Naive B cell (primary cell): ENCODE measurements around the gene EPHA1. TPM values are rescaled to one million over a fixed set of nuclear protein-coding genes. Genes with fewer than 3 reads are reported as not detected.

Experiments used
- ATAC-seq, 2 donors: fragments of 150-1000 bp; cut with Tn5 transposase; 2 replicates each; pipeline ENCODE4 v1.10.0; 2021; ENCODE audit warnings: low read depth in 2 of 2, mild to moderate bottlenecking in 2 of 2, moderate library complexity in 2 of 2
- DNase-seq: peaks from one replicate; pipeline ENCODE4 v3.0.0; 2022
- H3K27ac Mint-ChIP-seq, 6 donors: one replicate each; pipeline ENCODE4 v1.8.0; 2020 to 2022; ENCODE audit warnings: mild to moderate bottlenecking in 6 of 6, mixed read lengths in 6 of 6, moderate library complexity in 5 of 6, inconsistent platforms in 2 of 6
- H3K27me3 Mint-ChIP-seq, 3 donors: one replicate each; pipeline ENCODE4 v1.8.0; 2021 to 2022; ENCODE audit warnings: mixed read lengths in 3 of 3, mild to moderate bottlenecking in 1 of 3
- H3K36me3 Mint-ChIP-seq, 2 donors: one replicate each; pipeline ENCODE4 v1.8.0; 2020 to 2022; ENCODE audit warnings: mixed read lengths in 2 of 2, inconsistent platforms in 1 of 2, mild to moderate bottlenecking in 1 of 2
- H3K4me1 Mint-ChIP-seq, 3 donors: one replicate each; pipeline ENCODE4 v1.8.0; 2020 to 2022; ENCODE audit warnings: mixed read lengths in 3 of 3, inconsistent platforms in 1 of 3, mild to moderate bottlenecking in 1 of 3, moderate library complexity in 1 of 3
- H3K4me3 Mint-ChIP-seq, 8 donors: one replicate each; pipeline ENCODE4 v1.8.0; 2020 to 2022; ENCODE audit warnings: mild to moderate bottlenecking in 8 of 8, mixed read lengths in 8 of 8, moderate library complexity in 8 of 8, inconsistent platforms in 2 of 8
- H3K9me3 Mint-ChIP-seq, 7 donors: one replicate each; pipeline ENCODE4 v1.8.0; 2020 to 2022; ENCODE audit warnings: mixed read lengths in 7 of 7, mild to moderate bottlenecking in 5 of 7, inconsistent platforms in 2 of 7, moderate library complexity in 1 of 7
- polyA plus RNA-seq, 6 donors: library from polyadenylated mRNA; unstranded; fragments of 300-500 nt; fragmentation: Illumina TruSeq; gene quantifications; one replicate each; pipeline ENCODE4 v1.2.3, GENCODE V29; 2021; ENCODE audit warnings: low read depth in 6 of 6

Gene EPHA1
- polyA plus RNA-seq, 6 donors from 2014 or later, result 0.06 TPM; not detected in 5

DNA sequence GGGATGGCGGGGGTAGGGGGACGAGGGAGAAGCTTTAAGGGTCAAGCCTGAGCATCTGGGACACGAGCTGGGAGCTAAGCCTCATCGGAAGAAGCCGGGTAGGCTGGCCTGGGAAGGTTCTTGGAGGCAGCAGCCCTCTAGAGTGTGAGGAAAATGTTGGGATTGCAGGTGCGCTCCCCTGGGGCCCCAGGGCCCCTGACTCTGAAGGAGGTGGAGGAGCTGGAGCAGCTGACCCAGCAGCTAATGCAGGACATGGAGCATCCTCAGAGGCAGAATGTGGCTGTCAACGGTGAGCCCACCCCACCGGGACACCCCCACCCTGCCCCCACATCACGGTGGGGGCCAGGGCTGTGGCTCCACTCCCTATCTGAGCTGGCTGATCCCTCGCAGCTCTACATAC is 20.6 kb downstream of the EPHA1 start:
- Mint-ChIP-seq H3K4me3 (peak overlapping the region in 1 of 8 donors; percentile 60), H3K36me3 (peaks cover 0 to 4% of the 10 kb centered on the region in 2 donors), H3K9me3 (no peaks in the 10 kb centered on the region), H3K4me1 (peaks cover 0 to 3% (median 0%) of the 10 kb centered on the region in 3 donors), H3K27me3 (no peaks in the 10 kb centered on the region), H3K27ac (no peak overlapping the region)
- no peak for DNase-seq
- no peak for ATAC-seq

DNA sequence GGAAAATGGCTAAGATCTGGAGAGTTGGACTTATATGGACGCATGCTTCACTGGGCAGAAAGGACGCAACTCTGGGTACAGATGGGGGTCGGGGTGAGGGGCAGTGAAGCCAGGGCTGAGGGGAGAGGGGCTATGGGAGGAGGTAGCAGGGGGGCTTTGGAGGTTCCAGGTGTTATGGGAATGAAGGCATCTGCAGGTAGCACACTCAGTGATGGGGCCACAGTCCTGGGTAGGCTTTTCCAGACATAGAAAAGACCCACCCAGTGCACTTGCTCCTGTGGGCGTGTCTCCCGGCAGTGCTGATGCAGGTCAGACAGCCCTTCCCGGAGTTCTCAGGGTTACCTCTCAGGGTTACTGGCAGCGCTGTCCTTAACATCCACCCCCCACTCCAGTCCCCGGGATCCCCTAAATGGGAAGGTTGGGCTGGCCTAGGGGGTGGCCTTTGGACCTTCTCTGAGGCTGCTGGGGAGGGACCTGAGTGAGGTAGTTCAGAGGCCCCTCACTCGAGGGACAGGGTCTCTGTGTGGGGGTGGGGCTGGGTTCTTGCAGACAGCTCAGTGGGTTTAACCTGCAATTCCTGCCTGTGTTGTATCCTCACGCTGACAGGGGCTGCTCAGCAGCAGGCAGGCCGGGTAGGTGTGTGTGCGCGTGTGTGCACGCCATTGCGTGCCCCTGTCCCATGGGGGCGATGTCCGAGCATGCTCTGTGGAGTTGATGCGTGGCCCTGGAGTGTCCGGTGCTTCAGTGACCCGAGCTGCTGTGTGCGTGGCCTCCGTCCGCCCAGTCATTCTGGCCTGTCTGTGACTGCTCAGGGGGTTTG is 21.3 kb downstream of the EPHA1 start:
- peaks cover 0 to 4% of the 10 kb centered on the region in 2 donors for H3K36me3 Mint-ChIP-seq
- no peaks in the 10 kb centered on the region for H3K27me3 Mint-ChIP-seq
- H3K4me3 Mint-ChIP-seq, result no peak overlapping the region
- peaks cover 0 to 6% (median 0%) of the 10 kb centered on the region in 3 donors for H3K4me1 Mint-ChIP-seq
- DNase-seq (no peak), ATAC-seq (no peak)
- no peaks in the 10 kb centered on the region for H3K9me3 Mint-ChIP-seq
- H3K27ac Mint-ChIP-seq, result no peak overlapping the region

DNA sequence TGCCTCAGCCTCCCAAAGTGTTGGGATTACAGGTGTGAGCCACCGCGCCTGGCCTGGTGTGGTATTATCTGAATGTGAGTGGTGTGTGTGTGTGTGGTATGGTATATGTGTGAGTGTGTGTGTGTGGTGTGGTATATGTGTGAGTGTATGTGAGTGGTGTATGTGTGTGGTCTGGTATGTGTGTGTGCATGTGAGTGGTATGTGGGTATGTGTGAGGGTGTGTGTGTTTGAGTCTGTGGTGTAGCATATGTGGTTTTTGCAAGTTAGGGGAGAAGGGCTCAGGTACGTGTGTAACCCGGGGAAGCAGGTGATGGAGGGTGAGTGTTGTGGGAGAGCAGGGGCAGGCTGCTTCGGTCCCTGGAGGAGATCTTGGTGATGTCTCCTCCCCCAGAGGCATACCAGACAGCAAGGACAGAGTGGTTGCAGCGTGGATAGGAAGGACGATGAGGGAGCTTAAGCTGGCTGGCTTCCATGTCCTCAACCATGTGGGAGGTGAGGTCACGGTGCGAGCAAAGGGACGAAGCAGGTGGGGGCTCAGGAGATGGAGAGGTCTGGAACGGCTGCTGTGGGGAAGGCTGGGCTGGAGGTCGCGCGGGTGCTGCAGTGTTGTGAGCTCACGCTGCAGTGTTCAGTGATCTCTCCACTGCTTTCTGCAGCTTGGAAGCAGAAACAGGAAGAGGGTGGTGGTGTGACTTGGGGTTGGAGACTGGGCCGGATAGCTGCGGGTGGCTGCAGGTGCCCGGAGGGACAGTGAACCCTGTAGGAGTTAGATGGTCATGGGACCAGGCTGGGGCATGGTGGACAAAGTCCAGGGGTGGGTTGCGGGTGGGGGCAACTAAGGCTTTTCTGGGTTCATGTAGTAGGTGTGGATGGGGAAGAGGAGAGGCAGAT is 22.5 kb downstream of the EPHA1 start:
- no peak overlapping the region for H3K4me3 Mint-ChIP-seq
- ATAC-seq (peak; percentile 26 to 51), DNase-seq (no peak)
- no peaks in the 10 kb centered on the region for H3K27me3 Mint-ChIP-seq
- H3K9me3 Mint-ChIP-seq, result no peaks in the 10 kb centered on the region
- no peak overlapping the region for H3K27ac Mint-ChIP-seq
- H3K36me3 Mint-ChIP-seq, result peaks cover 0 to 4% of the 10 kb centered on the region in 2 donors
- H3K4me1 Mint-ChIP-seq, result peaks cover 0 to 6% (median 0%) of the 10 kb centered on the region in 3 donors

DNA sequence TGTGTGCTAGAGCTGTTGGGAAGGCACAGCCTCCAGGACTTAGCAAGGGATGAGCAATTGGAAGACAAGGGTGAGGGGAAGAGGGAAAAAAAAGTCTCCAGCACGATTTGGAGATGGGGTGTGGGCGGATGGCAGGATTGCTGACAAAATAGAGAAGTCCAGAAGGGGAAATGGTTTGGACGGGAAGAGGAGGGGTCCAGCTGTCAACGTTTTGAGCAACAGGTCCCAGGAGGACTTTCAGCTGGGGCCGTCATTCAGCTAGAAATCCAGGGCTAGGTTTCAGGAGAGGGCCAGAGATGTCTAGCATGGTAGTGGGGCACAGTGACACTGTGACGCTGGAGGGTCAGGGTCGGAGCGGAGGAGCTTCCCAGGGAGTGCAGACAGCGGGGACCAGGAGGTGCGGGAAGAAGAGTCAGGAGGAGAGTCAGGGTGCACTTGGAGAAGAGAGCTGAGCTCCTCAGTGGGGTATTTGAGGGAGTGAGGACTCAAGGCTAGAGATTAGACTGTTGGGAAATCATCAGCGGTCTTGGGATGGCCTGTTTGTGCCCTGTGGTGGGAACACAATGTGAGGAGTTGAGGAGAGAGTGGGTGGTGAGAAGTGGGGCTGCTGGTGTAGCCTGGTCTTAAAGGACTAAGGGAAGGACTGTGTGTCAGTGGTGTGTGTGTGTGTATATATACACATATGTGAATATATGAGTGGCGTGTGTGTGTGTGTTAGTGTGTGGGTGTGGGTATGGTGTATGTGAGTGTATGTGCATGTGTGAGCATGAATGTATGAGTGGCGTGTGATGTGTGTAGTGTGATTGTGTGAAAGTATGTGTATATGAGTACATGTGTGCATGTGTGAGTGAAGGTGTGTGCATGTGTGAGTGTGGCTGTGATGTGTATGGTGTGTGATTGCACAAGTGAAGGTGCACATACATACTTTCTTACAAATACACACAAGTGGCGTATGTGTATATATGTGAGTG is 23.7 kb downstream of the EPHA1 start:
- Mint-ChIP-seq H3K27ac (no peak overlapping the region), H3K27me3 (no peaks in the 10 kb centered on the region), H3K36me3 (peaks cover 0 to 2% of the 10 kb centered on the region in 2 donors), H3K4me1 (peaks cover 1 to 7% (median 2%) of the 10 kb centered on the region in 3 donors), H3K4me3 (no peak overlapping the region), H3K9me3 (no peaks in the 10 kb centered on the region)
- ATAC-seq (no peak), DNase-seq (no peak)

DNA sequence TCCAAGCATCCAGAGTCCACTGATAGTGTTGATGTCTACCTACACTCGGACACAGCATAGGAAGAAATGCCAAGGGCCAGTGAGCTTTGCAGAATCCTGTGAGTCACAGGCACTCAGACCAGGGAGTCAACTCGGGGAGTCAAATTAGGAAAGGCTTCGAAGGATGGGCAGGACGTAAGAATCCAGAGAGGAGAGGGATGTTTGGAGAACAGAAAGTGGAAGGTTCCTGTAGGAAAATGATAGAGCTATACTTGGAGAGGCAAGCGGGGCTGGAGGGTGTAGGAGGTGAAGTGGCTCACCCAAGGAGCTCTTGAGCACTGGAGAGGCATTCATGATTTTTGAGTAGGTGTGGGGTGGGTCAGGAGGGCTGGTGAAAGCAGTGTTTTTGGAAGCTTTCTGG is 24.5 kb downstream of the EPHA1 start:
- H3K36me3 Mint-ChIP-seq, result no peaks in the 10 kb centered on the region
- peaks cover 9 to 15% (median 10%) of the 10 kb centered on the region in 3 donors for H3K4me1 Mint-ChIP-seq
- H3K27ac Mint-ChIP-seq, result no peak overlapping the region
- ATAC-seq (no peak), DNase-seq (no peak)
- H3K27me3 Mint-ChIP-seq, result no peaks in the 10 kb centered on the region
- no peaks in the 10 kb centered on the region for H3K9me3 Mint-ChIP-seq
- no peak overlapping the region for H3K4me3 Mint-ChIP-seq

DNA sequence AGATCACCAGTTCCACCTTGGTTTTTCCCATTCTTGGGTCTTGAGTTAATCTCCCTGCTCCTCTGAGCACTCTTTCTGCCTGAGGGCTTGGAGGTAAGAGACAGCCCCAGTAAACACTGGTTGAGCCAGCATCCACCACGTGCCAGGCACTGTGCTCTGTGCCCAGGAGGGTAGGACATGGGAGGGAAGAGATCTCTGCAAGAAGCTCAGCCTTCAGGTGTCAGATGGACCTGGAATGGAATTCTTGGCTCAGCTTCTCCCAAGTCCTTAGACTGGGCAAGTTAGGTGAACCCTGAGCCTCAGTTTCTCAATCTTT is 25.1 kb downstream of the EPHA1 start:
- no peaks in the 10 kb centered on the region for H3K27me3 Mint-ChIP-seq
- no peak for ATAC-seq
- DNase-seq, result no peak
- H3K4me3 Mint-ChIP-seq, result peak overlapping the region in 1 of 8 donors; percentile 42
- peaks cover 10 to 17% (median 14%) of the 10 kb centered on the region in 3 donors for H3K4me1 Mint-ChIP-seq
- no peaks in the 10 kb centered on the region for H3K36me3 Mint-ChIP-seq
- H3K27ac Mint-ChIP-seq, result no peak overlapping the region
- no peaks in the 10 kb centered on the region for H3K9me3 Mint-ChIP-seq

DNA sequence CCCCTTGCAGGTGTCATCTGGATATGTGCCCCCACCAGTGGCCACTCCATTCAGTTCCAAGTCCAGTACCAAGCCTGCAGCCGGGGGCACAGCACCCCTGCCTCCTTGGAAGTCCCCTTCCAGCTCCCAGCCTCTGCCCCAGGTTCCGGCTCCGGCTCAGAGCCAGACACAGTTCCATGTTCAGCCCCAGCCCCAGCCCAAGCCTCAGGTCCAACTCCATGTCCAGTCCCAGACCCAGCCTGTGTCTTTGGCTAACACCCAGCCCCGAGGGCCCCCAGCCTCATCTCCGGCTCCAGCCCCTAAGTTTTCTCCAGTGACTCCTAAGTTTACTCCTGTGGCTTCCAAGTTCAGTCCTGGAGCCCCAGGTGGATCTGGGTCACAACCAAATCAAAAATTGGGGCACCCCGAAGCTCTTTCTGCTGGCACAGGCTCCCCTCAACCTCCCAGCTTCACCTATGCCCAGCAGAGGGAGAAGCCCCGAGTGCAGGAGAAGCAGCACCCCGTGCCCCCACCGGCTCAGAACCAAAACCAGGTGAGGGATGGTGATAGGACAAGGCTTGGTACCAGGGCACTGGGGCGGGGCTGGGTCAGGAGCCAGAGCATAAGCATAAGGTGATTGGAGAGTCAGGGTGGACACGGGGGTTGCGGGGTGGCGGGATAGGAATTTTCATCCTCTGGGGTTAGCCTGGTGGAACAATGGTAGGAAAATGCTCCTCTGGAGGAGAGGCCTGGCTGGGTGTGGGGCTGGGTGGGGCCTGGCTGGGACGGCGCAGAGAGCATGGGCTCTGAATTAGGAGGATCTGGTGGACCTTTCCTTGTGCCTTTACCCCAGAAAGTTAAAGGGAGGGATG is 25.6 kb downstream of the EPHA1 start:
- H3K27ac Mint-ChIP-seq, result peak overlapping the region in 2 of 6 donors; percentile 49 to 58
- H3K27me3 Mint-ChIP-seq, result no peaks in the 10 kb centered on the region
- peaks cover 10 to 17% (median 14%) of the 10 kb centered on the region in 3 donors for H3K4me1 Mint-ChIP-seq
- ATAC-seq, result no peak
- H3K4me3 Mint-ChIP-seq, result peak overlapping the region in 7 of 8 donors; percentile 14 to 88 (median 68)
- H3K9me3 Mint-ChIP-seq, result no peaks in the 10 kb centered on the region
- H3K36me3 Mint-ChIP-seq, result no peaks in the 10 kb centered on the region
- no peak for DNase-seq

DNA sequence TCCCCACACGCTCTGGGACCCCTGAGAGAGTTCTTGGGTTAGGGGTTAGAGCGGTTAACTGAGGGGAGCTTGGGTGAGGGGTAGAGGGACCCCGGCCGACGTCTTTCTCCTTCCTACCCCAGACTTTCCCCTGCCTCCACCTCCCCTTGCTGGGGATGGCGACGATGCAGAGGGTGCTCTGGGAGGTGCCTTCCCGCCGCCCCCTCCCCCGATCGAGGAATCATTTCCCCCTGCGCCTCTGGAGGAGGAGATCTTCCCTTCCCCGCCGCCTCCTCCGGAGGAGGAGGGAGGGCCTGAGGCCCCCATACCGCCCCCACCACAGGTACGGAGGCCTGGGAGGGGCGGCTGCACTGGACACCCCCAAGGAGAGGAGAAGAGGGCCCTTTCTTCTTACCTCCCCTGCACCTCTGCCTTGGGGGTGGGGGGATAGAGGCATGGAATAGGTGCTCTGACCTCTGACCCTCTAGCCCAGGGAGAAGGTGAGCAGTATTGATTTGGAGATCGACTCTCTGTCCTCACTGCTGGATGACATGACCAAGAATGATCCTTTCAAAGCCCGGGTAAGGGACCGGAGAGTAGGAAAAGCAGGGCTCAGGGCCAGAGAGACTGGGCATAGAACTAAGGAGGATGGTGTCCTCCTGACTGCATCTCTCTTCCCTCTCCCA is 26.4 kb downstream of the EPHA1 start:
- Mint-ChIP-seq H3K36me3 (no peaks in the 10 kb centered on the region), H3K27me3 (no peaks in the 10 kb centered on the region), H3K4me3 (peak overlapping the region in 7 of 8 donors; percentile 52 to 88 (median 83)), H3K9me3 (no peaks in the 10 kb centered on the region), H3K27ac (peak overlapping the region in 2 of 6 donors; percentile 29 to 35), H3K4me1 (peaks cover 10 to 17% (median 14%) of the 10 kb centered on the region in 3 donors)
- DNase-seq (no peak), ATAC-seq (no peak)

DNA sequence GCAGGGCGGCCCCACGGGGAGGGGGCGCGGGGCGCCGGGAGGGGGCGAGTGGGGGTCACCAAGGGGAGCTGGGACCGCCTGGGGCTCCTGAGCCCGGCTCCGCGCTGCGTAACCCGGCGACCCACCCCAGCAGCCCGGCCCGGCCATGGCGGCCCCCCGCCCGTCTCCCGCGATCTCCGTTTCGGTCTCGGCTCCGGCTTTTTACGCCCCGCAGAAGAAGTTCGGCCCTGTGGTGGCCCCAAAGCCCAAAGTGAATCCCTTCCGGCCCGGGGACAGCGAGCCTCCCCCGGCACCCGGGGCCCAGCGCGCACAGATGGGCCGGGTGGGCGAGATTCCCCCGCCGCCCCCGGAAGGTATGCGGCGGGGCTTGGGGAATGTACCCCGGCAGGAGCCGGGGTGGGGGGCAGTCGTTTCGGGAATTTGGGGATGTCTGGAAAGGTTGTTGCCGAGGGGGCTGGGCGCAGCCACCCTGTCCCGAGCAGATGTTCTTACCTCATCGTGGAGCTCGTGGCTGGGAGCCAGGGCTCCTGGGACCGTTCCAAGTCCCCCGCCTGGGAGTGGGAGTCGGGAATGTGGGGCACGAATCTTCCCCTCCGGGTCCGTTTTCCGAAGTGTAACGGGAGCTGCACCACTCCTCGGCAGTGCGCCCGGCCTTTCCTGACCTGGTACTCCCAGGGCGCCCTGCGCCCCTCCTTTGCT is 27.1 kb downstream of the EPHA1 start:
- Mint-ChIP-seq H3K4me3 (peak overlapping the region in 7 of 8 donors; percentile 52 to 88 (median 83)), H3K4me1 (peaks cover 10 to 17% (median 16%) of the 10 kb centered on the region in 3 donors), H3K27me3 (no peaks in the 10 kb centered on the region), H3K9me3 (no peaks in the 10 kb centered on the region), H3K36me3 (no peaks in the 10 kb centered on the region), H3K27ac (peak overlapping the region in 2 of 6 donors; percentile 1 to 35)
- ATAC-seq (peak; percentile 3 to 8), DNase-seq (no peak)

DNA sequence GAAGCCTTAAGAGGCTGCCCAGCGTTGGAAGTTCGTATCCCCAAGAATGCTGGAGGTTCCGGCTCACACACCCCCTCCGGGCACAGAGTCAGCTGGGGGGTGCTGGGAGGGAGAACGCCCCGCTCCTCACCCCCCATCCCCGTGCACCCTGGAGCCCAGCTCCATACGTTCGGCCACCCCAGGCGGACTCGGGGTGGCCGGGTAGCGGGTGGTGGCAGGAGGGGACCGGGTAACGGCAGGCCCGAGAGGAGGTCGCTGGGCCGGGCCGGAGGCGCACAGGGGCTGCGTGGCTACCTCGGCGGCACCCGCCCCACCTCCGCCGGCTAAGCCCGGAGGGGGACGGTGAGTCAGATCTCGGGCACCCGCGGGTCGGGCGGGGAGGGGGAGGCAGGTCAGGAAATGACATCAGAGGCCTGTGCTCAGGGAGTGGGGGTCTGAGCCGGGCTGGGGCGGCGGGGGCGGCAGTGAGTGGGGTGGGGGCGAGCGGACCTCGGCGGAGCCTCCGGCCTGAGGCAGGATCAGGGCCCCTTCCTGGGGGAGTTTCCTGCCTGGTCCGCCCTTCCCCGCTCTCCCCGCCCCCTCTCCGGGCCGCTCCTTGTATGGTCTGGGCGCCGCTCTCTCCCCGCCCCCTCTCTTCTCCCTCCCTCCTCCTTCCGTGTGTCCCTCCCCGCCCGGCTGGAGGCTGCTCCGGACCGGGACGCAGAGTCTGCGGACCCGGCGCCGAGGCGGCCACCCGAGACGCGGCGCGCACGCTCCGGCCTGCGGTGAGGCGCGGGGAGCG is 27.8 kb downstream of the EPHA1 start, which contains the start of gene ZYX:
Gene ZYX (plus strand): TSS at position 700 of the 781 bp plus-strand sequence. CDS start 227 bp downstream, outside the sequence.
- Mint-ChIP-seq H3K36me3 (no peaks in the 10 kb centered on the region), H3K27me3 (no peaks in the 10 kb centered on the region), H3K9me3 (no peaks in the 10 kb centered on the region), H3K27ac (peak within 1 kb of the TSS; percentile 77 to 97 (median 88)), H3K4me1 (peaks cover 11 to 18% (median 17%) of the 10 kb centered on the region in 3 donors), H3K4me3 (peak within 1 kb of the TSS in 7 of 8 donors; percentile 83 to 97 (median 92))
- ATAC-seq (peak; percentile 69 to 70), DNase-seq (peak; percentile 74)
